Mesendoderm (in vitro differentiated cells): Measurements from ENCODE around the gene PON3. TPM values are rescaled to one million over a fixed set of nuclear protein-coding genes. Genes with fewer than 3 reads are reported as not detected.

Experiments
- DNase-seq: peaks from one replicate; pipeline ENCODE4 v3.0.0; 2013
- H2AK5ac ChIP-seq: 2 replicates; pipeline ENCODE4 v1.6.1; 2013; ENCODE audit warnings: low read length, inconsistent platforms
- H2BK120ac ChIP-seq: 2 replicates; pipeline ENCODE4 v1.6.1; 2013; ENCODE audit warnings: low read depth, mild to moderate bottlenecking, low read length, moderate library complexity, mixed read lengths
- H2BK15ac ChIP-seq: replicated peaks from 2 replicates; pipeline ENCODE4 v1.6.1; 2013; ENCODE audit warnings: low read depth, mild to moderate bottlenecking, moderate library complexity
- H2BK5ac ChIP-seq: 2 replicates; pipeline ENCODE4 v1.6.1; 2013; ENCODE audit warnings: low read length, inconsistent platforms
- H3K18ac ChIP-seq: 2 replicates; pipeline ENCODE4 v1.6.1; 2013; ENCODE audit warnings: mild to moderate bottlenecking, low read length, mixed read lengths
- H3K23ac ChIP-seq: one replicate; pipeline ENCODE4 v1.6.1; 2013; ENCODE audit warnings: low read length
- H3K27ac ChIP-seq: 2 replicates; pipeline ENCODE4 v1.5.1; 2013; ENCODE audit warnings: low read depth, mild to moderate bottlenecking, inconsistent platforms, low read length, moderate library complexity
- H3K27me3 ChIP-seq: 2 replicates; pipeline ENCODE4 v1.6.1; 2013; ENCODE audit warnings: low read length, control low read depth, mild to moderate bottlenecking, inconsistent platforms; ENCODE audit not compliant: insufficient read depth, poor library complexity
- H3K36me3 ChIP-seq: 2 replicates; pipeline ENCODE4 v1.6.1; 2013; ENCODE audit warnings: low read length, inconsistent platforms; ENCODE audit not compliant: control insufficient read depth, insufficient read depth
- H3K4ac ChIP-seq: one replicate; pipeline ENCODE4 v1.6.1; 2013; ENCODE audit warnings: low read depth, mild to moderate bottlenecking, low read length, moderate library complexity
- H3K4me1 ChIP-seq: 2 replicates; pipeline ENCODE4 v1.6.1; 2013; ENCODE audit warnings: low read depth, low read length, inconsistent platforms; ENCODE audit not compliant: control insufficient read depth
- H3K4me2 ChIP-seq: 2 replicates; pipeline ENCODE4 v1.6.1; 2013; ENCODE audit warnings: low read length
- H3K4me3 ChIP-seq: 2 replicates; pipeline ENCODE4 v1.5.1; 2013; ENCODE audit warnings: mild to moderate bottlenecking, low read length
- H3K56ac ChIP-seq: one replicate; pipeline ENCODE4 v1.6.1; 2013; ENCODE audit warnings: low read length
- H3K79me1 ChIP-seq: 2 replicates; pipeline ENCODE4 v1.6.1; 2013; ENCODE audit warnings: low read length, inconsistent platforms
- H3K79me2 ChIP-seq: 2 replicates; pipeline ENCODE4 v1.6.1; 2013; ENCODE audit warnings: mild to moderate bottlenecking, low read length; ENCODE audit not compliant: control insufficient read depth, insufficient read depth
- H3K9ac ChIP-seq: 2 replicates; pipeline ENCODE4 v1.6.1; 2013; ENCODE audit warnings: low read length, inconsistent platforms
- H4K5ac ChIP-seq: one replicate; pipeline ENCODE4 v1.6.1; 2013; ENCODE audit warnings: low read length
- H4K8ac ChIP-seq: one replicate; pipeline ENCODE4 v1.6.1; 2013; ENCODE audit warnings: low read depth, mild to moderate bottlenecking, control low read depth, low read length, moderate library complexity
- WGBS: extraction: QIAGEN DNeasy Blood & Tissue Kit; methylation state at CpG from one replicate; pipeline ENCODE4 v1.1.7; 2013; ENCODE audit warnings: low lambda C conversion rate, missing lambda C conversion rate; ENCODE audit not compliant: insufficient coverage; ENCODE audit errors: extremely low coverage; 5-methylcytosine and 5-hydroxymethylcytosine counted together
- polyA plus RNA-seq, 2 experiments: library from polyadenylated mRNA; stranded (reverse); fragments of 200-250 nt; gene quantifications; one replicate each; pipeline ENCODE4 v1.2.3, GENCODE V29; 2013

Gene PON3
- 0.03 TPM for polyA plus RNA-seq (2013, experiment 1 of 2)
- 0.03 TPM for polyA plus RNA-seq (2013, experiment 2 of 2)

- H3K56ac ChIP-seq: no peak within 1 kb of the TSS
- no peak within 1 kb of the TSS for H4K8ac ChIP-seq
- H4K5ac ChIP-seq: no peak within 1 kb of the TSS
- WGBS: no CpG with 5 or more reads among the region's 68 CpGs
- no peak within 1 kb of the TSS for H2BK120ac ChIP-seq
- H3K27ac ChIP-seq: no peak within 1 kb of the TSS
- no peak within 1 kb of the TSS for H3K9ac ChIP-seq
- H2AK5ac ChIP-seq: no peak within 1 kb of the TSS
- no peak within 1 kb of the TSS for H2BK15ac ChIP-seq
- H3K18ac ChIP-seq: no peak within 1 kb of the TSS
- no peaks in the 10 kb centered on the region for H3K36me3 ChIP-seq
- no peak within 1 kb of the TSS for H3K4me2 ChIP-seq
- no peaks in the 10 kb centered on the region for H3K27me3 ChIP-seq
- DNase-seq: peak; percentile 16
- no peak within 1 kb of the TSS for H3K4me3 ChIP-seq
- H3K4me1 ChIP-seq: no peaks in the 10 kb centered on the region
- no peak within 1 kb of the TSS for H2BK5ac ChIP-seq
- no peak within 1 kb of the TSS for H3K23ac ChIP-seq
- no peaks in the 10 kb centered on the region for H3K79me1 ChIP-seq
- H3K4ac ChIP-seq: no peak within 1 kb of the TSS
- no peaks in the 10 kb centered on the region for H3K79me2 ChIP-seq
Observed at GRCh38 chr7:95396136-95397032, at the start of gene PON3. Gene PON3, minus strand, starts transcription at chr7:95396375. Its CDS starts 25 bp downstream, at chr7:95396350.

GRCh38 chr7:95444796-95445195, 48.6 kb upstream of the PON3 start:
- Histone ChIP-seq H3K27me3 (no peaks in the 10 kb centered on the region), H3K27ac (no peak overlapping the region), H2BK120ac (no peak overlapping the region), H3K79me2 (no peaks in the 10 kb centered on the region), H3K4me3 (no peak overlapping the region), H3K9ac (no peak overlapping the region), H3K23ac (no peak overlapping the region), H2BK15ac (no peak overlapping the region), H3K56ac (no peak overlapping the region), H3K18ac (no peak overlapping the region), H3K4ac (no peak overlapping the region), H3K36me3 (no peaks in the 10 kb centered on the region), H2AK5ac (no peak overlapping the region), H3K4me2 (no peak overlapping the region), H4K8ac (no peak overlapping the region), H2BK5ac (no peak overlapping the region), H3K79me1 (no peaks in the 10 kb centered on the region), H4K5ac (no peak overlapping the region), H3K4me1 (no peaks in the 10 kb centered on the region)
- 100% methylated on average over 1 of the region's 2 CpGs for WGBS
- no peak for DNase-seq

GRCh38 chr7:95441042-95441823, 45.1 kb upstream of the PON3 start:
- Histone ChIP-seq H3K18ac (no peak overlapping the region), H4K5ac (no peak overlapping the region), H3K23ac (no peak overlapping the region), H3K79me1 (no peaks in the 10 kb centered on the region), H3K4me1 (no peaks in the 10 kb centered on the region), H3K56ac (no peak overlapping the region), H2BK15ac (no peak overlapping the region), H3K4ac (no peak overlapping the region), H3K9ac (no peak overlapping the region), H3K79me2 (no peaks in the 10 kb centered on the region), H3K27me3 (no peaks in the 10 kb centered on the region), H2BK120ac (no peak overlapping the region), H3K4me2 (no peak overlapping the region), H2AK5ac (no peak overlapping the region), H3K27ac (no peak overlapping the region), H4K8ac (peak overlapping the region; percentile 5), H2BK5ac (no peak overlapping the region), H3K36me3 (no peaks in the 10 kb centered on the region), H3K4me3 (no peak overlapping the region)
- DNase-seq: no peak
- no CpG with 5 or more reads among the region's 7 CpGs for WGBS

- no CpG with 5 or more reads among the region's 3 CpGs for WGBS
- H3K4me1 ChIP-seq: no peaks in the 10 kb centered on the region
- H3K27me3 ChIP-seq: no peaks in the 10 kb centered on the region
- H3K4ac ChIP-seq: no peak overlapping the region
- DNase-seq: no peak
- H2BK120ac ChIP-seq: no peak overlapping the region
- H3K9ac ChIP-seq: no peak overlapping the region
- H3K4me2 ChIP-seq: no peak overlapping the region
- no peaks in the 10 kb centered on the region for H3K79me1 ChIP-seq
- H2BK15ac ChIP-seq: no peak overlapping the region
- H2BK5ac ChIP-seq: no peak overlapping the region
- no peak overlapping the region for H3K27ac ChIP-seq
- H3K79me2 ChIP-seq: no peaks in the 10 kb centered on the region
- no peak overlapping the region for H4K5ac ChIP-seq
- no peak overlapping the region for H3K4me3 ChIP-seq
- H2AK5ac ChIP-seq: no peak overlapping the region
- no peak overlapping the region for H3K56ac ChIP-seq
- no peak overlapping the region for H3K18ac ChIP-seq
- no peak overlapping the region for H4K8ac ChIP-seq
- no peak overlapping the region for H3K23ac ChIP-seq
- H3K36me3 ChIP-seq: no peaks in the 10 kb centered on the region
Observed at GRCh38 chr7:95440394-95441038, 44.3 kb upstream of the PON3 start.

- Histone ChIP-seq H3K27ac (no peak overlapping the region), H4K8ac (no peak overlapping the region), H3K27me3 (no peaks in the 10 kb centered on the region), H3K18ac (no peak overlapping the region), H3K9ac (no peak overlapping the region), H3K79me2 (peaks cover 5% of the 10 kb centered on the region), H2AK5ac (no peak overlapping the region), H3K56ac (no peak overlapping the region), H2BK120ac (no peak overlapping the region), H3K4me3 (no peak overlapping the region), H3K36me3 (no peaks in the 10 kb centered on the region), H3K4me1 (no peaks in the 10 kb centered on the region), H2BK5ac (no peak overlapping the region), H3K4ac (no peak overlapping the region), H3K23ac (no peak overlapping the region), H2BK15ac (no peak overlapping the region), H3K4me2 (no peak overlapping the region), H4K5ac (no peak overlapping the region), H3K79me1 (peaks cover 8% of the 10 kb centered on the region)
- no CpG with 5 or more reads among the region's 4 CpGs for WGBS
- DNase-seq: no peak
Observed at GRCh38 chr7:95436407-95436806, 40.2 kb upstream of the PON3 start.
